GM18502 (cell line): ENCODE results near the gene ATP6V1F.
A peak's percentile ranks its signal among the peaks of the same experiment; 100 is the strongest.
"Not testable (repeated sequence)": the region's sequence is repeated elsewhere in the genome, so short reads cannot be mapped to it uniquely, and the experiment has no call there.

Experiments
- ATAC-seq: cut with Tn5 transposase; IDR thresholded peaks from one replicate; pipeline ENCODE4 v1.9.1; 2021; ENCODE audit warnings: mild to moderate bottlenecking; ENCODE audit not compliant: unreplicated experiment, poor library complexity

The ATP6V1F gene

DNA sequence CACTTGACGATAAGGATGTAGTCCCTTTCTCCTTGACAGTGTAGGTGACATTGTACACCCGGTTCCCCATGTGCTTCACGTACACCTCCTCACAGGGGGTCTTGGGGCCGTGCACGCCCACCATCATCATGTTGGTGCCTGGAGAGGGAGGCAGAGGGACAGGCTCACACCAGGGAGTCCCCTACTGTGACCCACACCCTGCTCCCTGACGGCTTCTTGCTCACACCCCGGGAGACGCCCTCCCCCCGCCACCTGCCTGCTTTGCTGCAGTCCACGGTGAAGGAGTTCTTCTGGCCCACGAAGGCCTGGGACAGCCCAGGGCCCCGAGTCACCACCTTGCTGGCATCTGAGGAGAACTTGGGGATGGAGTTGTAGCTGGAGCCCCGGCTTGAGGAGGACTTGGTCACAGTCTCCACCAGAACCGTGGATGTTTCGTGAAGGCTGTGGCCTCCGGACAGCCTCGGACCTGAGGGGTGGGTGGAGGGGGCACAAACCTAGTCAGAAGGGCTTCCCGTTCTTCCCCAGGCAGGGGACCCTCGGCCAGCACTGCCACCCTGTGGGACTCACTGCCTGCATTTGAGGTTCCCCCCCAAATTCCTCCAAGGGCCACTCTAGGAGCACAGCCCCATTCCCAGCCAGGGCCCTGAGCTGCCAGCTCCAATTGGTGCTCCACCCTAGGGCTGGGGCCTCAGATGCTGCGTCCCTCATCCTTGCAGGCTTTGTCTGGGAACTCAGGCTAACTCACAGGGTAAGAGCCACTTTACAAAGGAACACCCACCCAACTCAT, 50.2 kb downstream of the ATP6V1F start:
- not testable (repeated sequence) for ATAC-seq

DNA sequence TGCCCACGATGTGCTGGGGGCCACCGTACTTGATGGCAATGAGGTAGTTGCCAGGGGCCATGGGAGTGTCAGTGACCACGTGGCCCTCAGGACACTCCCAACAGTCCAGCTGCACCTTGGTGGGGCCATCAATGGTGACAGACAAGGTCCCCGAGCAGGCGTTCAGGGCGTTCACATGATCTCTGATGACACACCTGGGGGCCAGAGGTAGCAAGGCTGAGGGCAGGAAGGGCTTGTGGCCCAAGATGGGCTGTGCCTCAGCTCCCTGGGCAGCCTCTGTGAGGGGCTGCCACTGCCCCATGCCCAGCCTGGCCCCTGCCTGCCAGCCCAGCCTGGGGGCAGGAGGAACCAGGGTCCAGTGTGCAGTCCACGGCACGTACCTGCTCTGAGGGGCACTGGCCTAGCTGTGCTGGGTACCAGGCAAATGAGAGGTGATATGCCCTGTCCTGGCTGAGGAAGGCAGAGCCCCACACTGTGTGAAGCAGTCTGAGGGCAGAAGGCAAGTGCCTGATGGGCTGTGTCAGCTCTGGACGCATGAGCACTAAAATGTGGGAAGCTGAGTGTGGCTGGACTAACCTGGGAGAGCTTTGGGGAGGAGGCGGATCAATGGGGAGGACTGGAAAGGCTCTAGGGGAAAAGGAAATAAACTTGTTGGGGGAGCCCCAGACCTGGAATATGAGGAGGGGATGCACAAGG, 51.4 kb downstream of the ATP6V1F start:
- no peak for ATAC-seq

- ATAC-seq: peak; percentile 64
These were observed 52.0 kb downstream of the ATP6V1F start for GRCh38 chr7:128914566-128915151.

DNA sequence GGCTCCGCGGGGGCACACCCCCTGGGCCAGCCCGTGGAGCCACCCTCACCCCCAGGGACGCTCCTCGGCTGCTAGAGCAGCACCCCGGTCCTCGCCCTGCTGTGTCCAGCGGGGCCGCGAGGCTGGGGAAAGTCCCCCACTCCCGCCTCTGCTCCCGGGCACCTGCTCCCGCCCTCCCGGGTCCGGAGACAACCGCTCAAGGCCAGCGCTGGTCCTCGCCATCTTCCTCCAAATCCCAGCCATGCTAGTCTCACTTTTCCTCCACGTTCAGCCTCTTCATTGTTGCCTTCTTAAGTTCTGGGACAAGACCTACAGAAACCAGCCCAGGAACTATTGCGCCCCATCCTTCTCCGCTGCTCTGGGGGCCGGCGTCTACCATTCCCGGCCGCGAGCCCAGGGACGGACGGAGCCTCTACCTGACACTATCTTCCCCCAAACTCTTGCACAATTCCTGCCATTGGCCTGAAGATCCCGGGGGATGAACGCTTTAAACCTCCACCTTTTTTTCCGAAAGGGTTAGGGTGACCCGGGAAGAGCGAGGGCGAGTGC, 52.7 kb downstream of the ATP6V1F start:
- ATAC-seq: peak; percentile 18
